Large intestine (tissue), 3 donors: Measurements from ENCODE around the gene SLAMF9. TPM values are rescaled to one million over a fixed set of nuclear protein-coding genes. Genes with fewer than 3 reads are reported as not detected.

Source experiments
- DNase-seq, 2 donors: peaks; one replicate each; pipeline versions ENCODE4 v3.0.0 to v3.0.0-alpha.2; 2013
- H3K27ac ChIP-seq: one replicate; pipeline ENCODE4 v1.5.1; 2013; ENCODE audit warnings: low read length
- H3K27me3 ChIP-seq: 2 replicates; pipeline ENCODE4 v1.6.1; 2013; ENCODE audit warnings: low read length; ENCODE audit not compliant: control insufficient read depth, insufficient read depth
- H3K36me3 ChIP-seq: 2 replicates; pipeline ENCODE4 v1.6.1; 2013; ENCODE audit warnings: low read length; ENCODE audit not compliant: control insufficient read depth, insufficient read depth
- H3K4me1 ChIP-seq: one replicate; pipeline ENCODE4 v1.6.1; 2013; ENCODE audit warnings: low read length; ENCODE audit not compliant: control insufficient read depth, insufficient read depth
- H3K4me3 ChIP-seq: one replicate; pipeline ENCODE4 v1.5.1; 2013; ENCODE audit warnings: low read length
- H3K9me3 ChIP-seq: one replicate; pipeline ENCODE4 v1.6.1; 2013; ENCODE audit warnings: mild to moderate bottlenecking, low read depth, low read length, moderate library complexity; ENCODE audit not compliant: control insufficient read depth
- WGBS: methylation state at CpG from one replicate; pipeline ENCODE4 v1.1.5; 2013; ENCODE audit warnings: low lambda C conversion rate; ENCODE audit not compliant: insufficient coverage; 5-methylcytosine and 5-hydroxymethylcytosine counted together
- polyA plus RNA-seq: library from polyadenylated mRNA; unstranded; fragments of 120-200 nt; gene quantifications from one replicate; pipeline ENCODE4 v1.2.1, GENCODE V29; 2013

SLAMF9 gene
- polyA plus RNA-seq, 1 donor, result 0.33 TPM

- Histone ChIP-seq H3K36me3 (peaks cover 42% of the 10 kb centered on the region), H3K4me1 (peaks cover 54% of the 10 kb centered on the region), H3K27ac (no peak overlapping the region), H3K27me3 (no peaks in the 10 kb centered on the region), H3K9me3 (no peaks in the 10 kb centered on the region), H3K4me3 (no peak overlapping the region)
- no peak for DNase-seq
- WGBS, result no CpG with 5 or more reads among the region's 1 CpG
Observed at GRCh38 chr1:159921251-159921650, 32.8 kb downstream of the SLAMF9 start.

- no CpG with 5 or more reads among the region's 1 CpG for WGBS
- no peaks in the 10 kb centered on the region for H3K27me3 ChIP-seq
- peaks cover 54% of the 10 kb centered on the region for H3K4me1 ChIP-seq
- peaks cover 42% of the 10 kb centered on the region for H3K36me3 ChIP-seq
- no peaks in the 10 kb centered on the region for H3K9me3 ChIP-seq
- H3K4me3 ChIP-seq, result no peak overlapping the region
- no peak for DNase-seq
- no peak overlapping the region for H3K27ac ChIP-seq
Observed at GRCh38 chr1:159920651-159921050, 33.4 kb downstream of the SLAMF9 start.

- Histone ChIP-seq H3K27me3 (no peaks in the 10 kb centered on the region), H3K4me3 (no peak overlapping the region), H3K4me1 (peaks cover 54% of the 10 kb centered on the region), H3K27ac (no peak overlapping the region), H3K9me3 (no peaks in the 10 kb centered on the region), H3K36me3 (peaks cover 42% of the 10 kb centered on the region)
- WGBS, result no CpG with 5 or more reads among the region's 10 CpGs
- DNase-seq, result no peak
Observed at GRCh38 chr1:159920202-159920601, 33.8 kb downstream of the SLAMF9 start.

- no peaks in the 10 kb centered on the region for H3K9me3 ChIP-seq
- no peak overlapping the region for H3K4me3 ChIP-seq
- peaks cover 54% of the 10 kb centered on the region for H3K4me1 ChIP-seq
- WGBS, result no CpG with 5 or more reads among the region's 10 CpGs
- no peak overlapping the region for H3K27ac ChIP-seq
- H3K27me3 ChIP-seq, result no peaks in the 10 kb centered on the region
- DNase-seq, result no peak
- peaks cover 42% of the 10 kb centered on the region for H3K36me3 ChIP-seq
Observed at GRCh38 chr1:159919236-159919865, 34.7 kb downstream of the SLAMF9 start.

GRCh38 chr1:159918352-159919200 is 35.5 kb downstream of the SLAMF9 start:
- Histone ChIP-seq H3K4me1 (peaks cover 50% of the 10 kb centered on the region), H3K9me3 (no peaks in the 10 kb centered on the region), H3K27me3 (no peaks in the 10 kb centered on the region), H3K36me3 (peaks cover 42% of the 10 kb centered on the region), H3K27ac (no peak overlapping the region), H3K4me3 (no peak overlapping the region)
- WGBS, result no CpG with 5 or more reads among the region's 13 CpGs
- no peak for DNase-seq

GRCh38 chr1:159917533-159918351 is 36.3 kb downstream of the SLAMF9 start:
- Histone ChIP-seq H3K27ac (no peak overlapping the region), H3K36me3 (peaks cover 42% of the 10 kb centered on the region), H3K27me3 (no peaks in the 10 kb centered on the region), H3K4me3 (no peak overlapping the region), H3K4me1 (peaks cover 42% of the 10 kb centered on the region), H3K9me3 (no peaks in the 10 kb centered on the region)
- WGBS, result 100% methylated on average over 1 of the region's 5 CpGs
- DNase-seq, result peak in 1 of 2 donors; percentile 54

- Histone ChIP-seq H3K27me3 (no peaks in the 10 kb centered on the region), H3K4me1 (peaks cover 35% of the 10 kb centered on the region), H3K9me3 (no peaks in the 10 kb centered on the region), H3K27ac (peak overlapping the region; percentile 30), H3K4me3 (no peak overlapping the region), H3K36me3 (peaks cover 38% of the 10 kb centered on the region)
- peak in 1 of 2 donors; percentile 56 for DNase-seq
- WGBS, result no CpG with 5 or more reads among the region's 9 CpGs
Observed at GRCh38 chr1:159916242-159917051, 37.6 kb downstream of the SLAMF9 start.

- WGBS, result 80% methylated on average over 1 of the region's 5 CpGs
- Histone ChIP-seq H3K36me3 (peaks cover 36% of the 10 kb centered on the region), H3K4me3 (no peak overlapping the region), H3K4me1 (peaks cover 43% of the 10 kb centered on the region), H3K27me3 (no peaks in the 10 kb centered on the region), H3K27ac (peak overlapping the region; percentile 30), H3K9me3 (no peaks in the 10 kb centered on the region)
- DNase-seq, result no peak
Observed at GRCh38 chr1:159915571-159916241, 38.3 kb downstream of the SLAMF9 start.

- no peaks in the 10 kb centered on the region for H3K9me3 ChIP-seq
- H3K4me1 ChIP-seq, result peaks cover 55% of the 10 kb centered on the region
- H3K27me3 ChIP-seq, result no peaks in the 10 kb centered on the region
- no peak overlapping the region for H3K4me3 ChIP-seq
- H3K36me3 ChIP-seq, result peaks cover 23% of the 10 kb centered on the region
- DNase-seq, result no peak
- H3K27ac ChIP-seq, result no peak overlapping the region
- 65% methylated on average over 3 of the region's 10 CpGs for WGBS
Observed at GRCh38 chr1:159914252-159915018, 39.6 kb downstream of the SLAMF9 start.
